M059J (cell line): ENCODE results near the gene TPRA1. TPM values are rescaled to one million over a fixed set of nuclear protein-coding genes. Genes with fewer than 3 reads are reported as not detected.
A peak's percentile ranks its signal among the peaks of the same experiment; 100 is the strongest.

Source experiments
- DNase-seq: peaks from one replicate; pipeline ENCODE4 v3.0.0-alpha.2; 2012; ENCODE audit warnings: low read depth
- total RNA-seq: library from RNA; depleted of rRNA; stranded (reverse); fragments of >200 nt; shearing (Covaris generic); gene quantifications from 2 replicates; pipeline ENCODE4 v1.2.3, GENCODE V29; 2014; rRNA removed

Gene TPRA1
- 56.6 and 60.1 TPM in 2 replicates for total RNA-seq

DNA sequence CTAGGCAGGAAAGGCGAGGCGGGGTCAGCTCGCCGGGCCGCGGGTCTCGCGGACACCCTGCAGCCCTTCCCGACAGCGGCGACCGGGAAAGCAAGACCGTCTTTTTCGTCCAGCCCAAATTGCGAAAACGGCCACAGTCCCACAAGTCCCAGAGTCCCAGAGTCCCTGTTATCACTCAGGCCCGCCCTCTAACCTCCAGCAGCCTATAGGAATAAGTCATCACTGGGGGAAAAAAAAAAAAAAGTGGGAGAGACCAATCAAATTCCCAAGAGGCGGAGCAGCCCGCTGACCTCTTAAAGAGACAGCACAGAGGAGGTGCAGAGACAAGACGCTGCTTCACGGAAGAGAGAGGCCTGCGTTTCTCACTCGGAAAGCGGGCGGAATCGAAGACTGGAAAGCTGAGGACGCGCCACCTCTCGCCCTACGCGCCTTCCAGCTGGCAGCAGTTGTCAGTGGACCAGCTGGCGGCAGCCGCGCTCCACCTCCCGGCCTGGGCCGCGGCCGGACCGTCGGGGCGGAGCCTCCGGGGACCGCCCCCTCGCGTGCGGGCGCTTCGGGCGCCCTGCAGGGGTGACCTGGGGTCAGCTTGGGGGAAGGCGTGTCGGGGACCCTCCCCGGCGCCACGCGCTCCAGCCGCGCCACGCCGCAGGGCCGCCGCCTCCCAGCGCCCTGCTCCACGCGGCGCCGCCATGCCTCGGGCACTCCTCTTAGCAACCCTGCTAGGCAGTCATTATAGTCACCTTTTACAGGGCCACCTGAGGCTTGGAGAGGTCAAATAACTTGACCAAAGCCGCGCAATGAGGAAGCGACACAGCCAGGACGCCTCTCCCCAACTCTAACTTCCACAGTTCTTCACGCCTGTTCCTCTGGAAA is at the start of gene TPRA1:
Gene TPRA1, minus strand, starts transcription at position 141 of the 873 bp plus-strand sequence. CDS start 10,587 bp downstream, outside the sequence.
- DNase-seq: peak; percentile 99

DNA sequence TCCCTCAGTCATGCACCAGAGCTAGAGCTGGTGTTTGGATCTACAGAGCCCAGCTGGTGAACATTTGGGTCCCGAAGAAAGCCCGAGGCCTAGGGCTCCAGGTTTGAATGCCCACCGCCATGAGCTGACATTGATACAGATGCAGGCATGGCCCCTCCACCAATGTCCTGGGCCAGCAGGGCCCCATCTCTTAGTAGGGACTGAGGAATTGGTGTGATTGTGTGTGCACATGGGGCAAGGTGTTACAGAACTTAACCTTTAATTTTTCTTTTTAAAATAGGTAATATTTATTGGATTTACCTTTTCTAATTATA is 49.5 kb upstream of the TPRA1 start:
- no peak for DNase-seq

DNA sequence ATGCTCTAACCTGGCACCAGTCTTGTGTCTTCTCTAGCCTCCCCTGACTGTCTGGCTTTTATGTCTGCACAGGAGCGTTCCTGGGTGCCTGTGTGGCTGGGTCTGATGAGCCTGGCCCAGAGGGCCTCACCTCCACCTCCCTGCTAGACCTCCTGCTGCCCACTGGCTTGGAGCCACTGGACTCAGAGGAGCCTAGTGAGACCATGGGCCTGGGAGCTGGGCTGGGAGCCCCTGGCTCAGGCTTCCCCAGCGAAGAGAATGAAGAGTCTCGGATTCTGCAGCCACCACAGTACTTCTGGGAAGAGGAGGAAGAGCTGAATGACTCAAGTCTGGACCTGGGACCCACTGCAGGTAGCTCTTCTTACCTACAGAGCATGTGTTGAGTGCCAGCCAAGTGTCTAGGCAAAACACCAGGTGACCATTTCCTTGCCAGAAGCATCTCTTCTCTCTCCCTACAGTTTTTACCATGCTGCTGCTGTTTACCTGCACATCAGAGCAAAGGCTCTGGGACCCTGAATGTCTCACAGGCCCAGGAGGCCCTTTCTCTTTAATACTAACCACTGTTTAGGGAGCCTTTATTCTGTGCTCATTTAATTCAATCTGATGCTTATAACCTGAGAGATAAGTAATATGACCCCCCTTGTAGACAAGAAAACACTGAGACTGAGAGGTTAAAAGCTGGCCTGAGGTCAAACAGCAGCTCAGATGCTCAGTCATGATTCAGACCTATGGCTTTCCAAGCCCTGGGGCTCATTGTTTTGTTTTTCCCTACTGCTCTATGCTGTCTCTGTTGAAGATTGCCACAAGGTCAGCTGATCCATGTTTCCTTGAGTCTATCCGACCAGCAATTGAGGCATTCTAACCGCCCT is 48.9 kb upstream of the TPRA1 start:
- peak; percentile 98 for DNase-seq

DNA sequence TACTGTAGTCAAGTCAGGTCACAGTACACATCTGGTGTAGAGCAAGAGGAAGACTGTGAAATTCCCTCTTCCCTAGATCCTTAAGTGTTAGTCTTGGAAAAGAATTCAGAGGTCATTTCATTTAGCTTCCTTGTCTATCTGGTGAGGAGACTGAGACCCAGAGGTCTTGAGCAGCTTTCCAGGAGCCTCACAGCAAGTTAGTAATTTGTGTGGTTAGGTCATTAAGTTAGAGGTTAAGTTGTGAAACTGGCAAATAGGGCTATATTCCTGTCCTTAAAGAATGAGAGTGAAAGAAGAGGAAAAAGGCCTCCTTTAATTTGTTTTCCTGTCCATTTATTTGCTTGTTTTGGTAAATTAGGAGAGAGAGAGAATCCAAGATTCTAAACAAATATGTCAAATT is 47.4 kb upstream of the TPRA1 start:
- peak; percentile 45 for DNase-seq

DNA sequence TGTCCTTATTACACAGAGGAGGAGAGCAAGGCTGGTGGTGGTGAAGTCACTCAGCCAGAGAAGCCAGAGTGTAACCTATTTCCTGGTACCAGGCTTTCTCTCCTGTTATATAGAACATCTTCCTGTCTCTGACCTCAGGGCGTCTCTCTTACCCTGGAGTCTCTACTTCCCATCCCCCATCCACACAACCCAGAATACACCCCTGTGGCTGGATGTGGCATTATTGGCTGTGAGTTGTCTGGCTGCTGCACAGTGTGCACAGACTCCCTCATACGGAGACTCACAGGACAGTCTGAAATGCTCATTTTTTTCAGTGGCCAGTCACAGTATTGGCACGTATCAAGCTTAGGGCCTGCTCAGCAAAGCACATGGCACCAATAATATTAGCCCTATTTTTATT is 47.0 kb upstream of the TPRA1 start:
- peak; percentile 65 for DNase-seq

DNA sequence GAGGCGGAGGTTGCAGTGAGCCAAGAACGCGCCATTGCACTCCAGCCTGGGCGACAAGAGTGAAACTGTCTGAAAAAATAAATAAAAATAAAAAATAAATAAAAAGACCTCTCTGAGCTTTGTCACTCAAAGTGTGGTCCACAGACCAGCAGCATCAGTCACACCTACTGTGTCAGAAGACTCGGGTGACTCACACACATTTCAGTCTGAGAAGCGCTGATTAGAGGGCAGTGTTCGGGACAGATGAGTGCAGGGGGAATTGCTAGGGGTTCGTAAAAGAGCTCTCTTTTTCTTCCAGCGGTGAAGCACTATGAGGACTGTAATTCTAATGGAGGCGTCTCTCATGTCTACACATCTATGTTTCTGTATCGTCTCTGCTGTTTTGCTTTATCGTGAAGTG is 44.1 kb upstream of the TPRA1 start:
- DNase-seq: peak; percentile 32

DNA sequence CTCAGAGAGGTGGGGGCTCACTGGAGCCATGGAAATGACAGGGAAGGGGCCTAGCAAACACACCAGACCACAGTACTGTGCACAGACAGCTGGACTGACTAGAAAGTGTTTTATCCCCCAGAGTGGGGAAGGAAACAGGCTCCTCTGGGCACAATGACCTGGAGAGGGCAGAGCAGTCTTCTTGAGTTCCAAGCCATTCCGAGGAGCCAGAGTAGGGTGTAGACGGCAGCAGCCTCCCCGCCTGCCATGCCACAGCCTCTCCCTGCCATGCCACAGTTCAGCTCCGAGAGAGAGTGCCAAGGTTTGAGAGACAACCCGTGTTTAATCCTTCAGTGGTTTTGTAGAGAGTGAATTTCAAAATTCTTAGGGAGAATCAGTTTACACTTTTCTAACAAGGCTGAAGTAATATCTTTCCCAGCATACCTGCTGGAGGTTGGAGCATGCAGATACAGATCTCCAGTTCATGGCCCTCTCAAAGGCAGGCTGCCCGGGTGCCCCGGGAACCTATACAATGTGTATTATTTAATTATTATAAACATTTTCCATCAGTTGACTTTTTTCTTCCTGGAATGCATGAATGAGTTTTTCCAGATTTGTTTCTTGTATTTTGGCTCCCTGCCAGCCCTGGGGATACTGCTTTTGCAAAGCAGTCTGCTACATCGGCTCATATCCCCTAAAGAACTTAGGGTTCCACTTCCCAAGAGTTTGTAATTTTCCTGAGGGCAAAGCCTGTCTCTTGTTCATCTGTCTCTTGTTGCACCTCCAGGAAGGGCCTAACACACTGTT is 41.7 kb upstream of the TPRA1 start:
- DNase-seq: no peak

DNA sequence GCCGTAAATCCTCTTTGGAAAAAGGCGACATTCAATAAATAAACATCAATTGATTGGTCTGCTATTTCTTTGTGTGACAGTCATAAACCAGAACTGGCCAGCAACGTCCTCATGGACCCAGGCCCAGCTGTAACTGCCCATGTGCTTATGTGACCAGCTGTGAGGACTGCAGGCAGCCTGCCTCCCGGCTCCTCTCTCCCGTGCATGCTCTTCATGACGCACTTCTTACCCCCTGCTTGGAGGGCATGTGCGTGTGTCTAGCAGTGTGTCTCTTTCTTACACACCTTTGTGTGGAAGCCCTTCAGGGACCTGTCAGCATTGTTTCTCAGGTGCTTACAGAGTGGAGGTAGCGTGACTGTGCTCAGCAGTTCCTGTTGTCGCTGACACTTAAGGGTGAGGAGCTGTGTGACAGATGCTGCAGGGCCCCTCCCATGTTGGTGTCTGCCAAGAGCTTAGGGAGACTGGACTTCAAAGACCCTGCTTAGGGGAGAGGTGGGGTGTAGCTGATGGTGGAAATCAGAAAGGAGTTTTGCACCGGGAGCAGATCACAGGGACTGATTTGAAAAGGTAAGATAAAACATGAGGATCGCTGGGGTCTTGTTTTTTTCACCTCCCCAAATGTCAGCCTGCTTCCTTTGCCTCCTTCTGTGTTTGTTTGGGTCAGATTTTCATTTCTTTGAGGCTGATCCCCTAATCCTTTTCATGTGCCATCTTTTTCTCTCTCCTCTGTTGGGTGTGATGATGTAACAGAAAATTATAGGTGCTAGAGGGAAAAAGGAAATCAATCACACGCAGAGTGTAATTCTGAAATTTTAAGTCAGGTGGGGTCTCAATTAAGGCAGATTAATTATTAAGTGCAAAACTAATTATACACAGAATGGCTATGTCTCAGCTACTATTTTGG is 40.5 kb upstream of the TPRA1 start:
- no peak for DNase-seq

DNA sequence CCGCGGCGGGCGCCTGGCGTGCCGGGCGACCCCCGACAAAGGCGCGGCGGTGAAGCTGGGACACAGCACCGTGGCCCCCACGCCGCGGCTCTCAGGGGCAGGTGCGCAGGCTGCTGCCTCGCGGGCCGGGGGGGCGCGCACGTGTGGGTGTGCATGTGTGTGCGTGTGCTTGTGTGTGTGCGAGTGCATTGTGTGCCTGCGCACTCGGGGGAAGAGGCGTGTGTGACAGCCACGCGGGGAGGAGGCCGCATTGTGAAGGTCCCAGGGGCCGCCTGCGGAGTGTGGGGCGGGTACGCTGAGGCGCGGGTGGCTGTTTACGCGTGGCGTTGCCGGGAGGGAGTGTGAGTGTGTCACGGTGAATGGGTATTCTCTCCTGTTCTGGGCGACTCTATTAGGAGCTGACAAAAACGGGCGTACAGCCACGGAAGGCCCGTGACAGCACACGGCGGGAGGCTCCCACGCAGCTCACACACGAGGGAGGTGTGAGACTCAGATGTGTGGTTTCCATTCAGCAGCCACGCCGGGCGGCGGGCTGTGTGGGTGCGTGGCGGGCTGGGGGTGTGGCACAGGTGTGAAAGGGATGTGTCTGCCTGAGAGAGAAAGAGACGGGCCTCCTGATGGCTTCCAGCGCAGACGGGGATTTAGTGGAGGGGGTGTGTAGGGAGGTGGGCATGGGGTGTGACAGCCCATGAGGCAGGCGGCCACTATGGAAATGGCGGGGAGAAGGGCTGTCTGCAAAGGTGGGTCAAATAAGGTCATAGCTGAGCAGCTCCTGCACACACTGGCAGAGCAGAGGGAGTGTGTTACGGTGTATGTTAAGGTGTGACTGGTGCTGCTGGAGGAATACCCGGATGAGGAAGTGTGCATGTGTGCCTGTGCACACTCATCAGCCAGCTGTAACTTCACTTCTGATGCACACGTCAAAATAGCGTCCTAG is 39.2 kb upstream of the TPRA1 start:
- DNase-seq: no peak

DNA sequence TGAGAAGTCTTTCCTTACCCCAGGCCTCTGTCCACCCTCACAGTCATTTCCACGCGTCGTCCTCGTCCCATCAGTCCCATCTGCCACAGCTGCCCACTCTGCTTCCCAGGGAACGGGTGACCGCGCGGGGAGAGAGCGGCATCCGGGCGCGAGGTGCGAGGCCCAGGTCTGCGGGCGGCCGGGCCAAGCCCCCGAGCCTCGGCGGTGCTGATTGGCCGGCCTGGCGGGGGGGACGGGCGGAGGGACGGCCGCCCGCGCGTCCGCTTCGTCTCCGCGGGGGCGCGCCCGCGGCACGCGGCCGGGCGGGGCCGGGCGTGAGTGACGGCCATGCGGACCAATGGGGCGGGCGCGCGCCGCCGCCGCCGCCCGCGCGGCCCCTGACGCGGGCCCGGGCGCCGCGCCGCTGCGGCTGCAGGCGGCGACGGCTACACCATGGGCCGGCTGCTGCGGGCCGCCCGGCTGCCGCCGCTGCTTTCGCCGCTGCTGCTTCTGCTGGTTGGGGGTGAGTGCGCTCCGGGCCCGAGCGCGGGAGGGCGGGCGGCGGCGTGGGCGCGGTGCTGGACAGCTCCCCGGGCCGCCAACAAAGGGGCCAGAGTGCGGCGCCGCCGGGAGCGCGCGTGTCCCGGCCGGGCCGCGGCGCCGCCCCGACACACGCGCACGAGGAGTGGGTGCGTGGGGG is 38.4 kb upstream of the TPRA1 start, which contains the start of gene PODXL2:
Gene PODXL2, plus strand, starts transcription at position 398 of the 679 bp plus-strand sequence. Its CDS starts 35 bp downstream, at position 433.
- DNase-seq: peak; percentile 53

DNA sequence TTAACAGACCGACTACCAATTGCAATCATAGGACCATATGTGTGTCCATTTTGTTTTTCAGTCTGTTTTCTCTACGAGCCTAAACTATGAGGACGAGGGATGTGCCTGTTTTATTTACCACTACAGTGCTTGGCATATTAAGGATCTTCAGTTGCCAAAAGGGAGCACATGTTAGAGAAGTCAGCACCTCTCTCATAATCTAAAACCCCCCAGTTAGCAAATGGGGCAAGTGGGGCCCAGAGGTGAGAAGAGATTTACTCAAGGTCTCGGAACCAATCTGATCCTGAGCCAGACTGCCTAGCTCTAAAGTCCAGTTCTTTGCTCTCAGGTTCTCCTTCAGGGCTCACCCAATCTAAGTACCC is 37.9 kb upstream of the TPRA1 start:
- no peak for DNase-seq

DNA sequence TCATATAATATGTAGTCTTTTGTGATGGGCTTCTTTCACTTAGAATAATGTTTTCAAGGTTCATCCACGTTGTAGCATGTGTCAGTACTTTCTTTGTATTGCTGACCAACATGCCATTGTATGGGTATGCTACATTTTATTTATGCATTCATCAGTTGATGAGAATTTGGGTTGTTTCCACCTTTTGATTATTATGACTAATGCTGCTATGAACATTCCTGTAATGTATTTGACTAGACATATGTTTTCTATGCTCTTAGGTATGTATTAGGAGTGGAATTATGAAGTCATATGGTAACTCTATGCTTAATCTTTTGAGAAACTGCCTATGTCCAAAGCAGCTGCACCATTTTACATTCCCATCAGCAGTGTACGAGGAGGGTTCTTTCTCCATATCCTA is 35.3 kb upstream of the TPRA1 start:
- no peak for DNase-seq

DNA sequence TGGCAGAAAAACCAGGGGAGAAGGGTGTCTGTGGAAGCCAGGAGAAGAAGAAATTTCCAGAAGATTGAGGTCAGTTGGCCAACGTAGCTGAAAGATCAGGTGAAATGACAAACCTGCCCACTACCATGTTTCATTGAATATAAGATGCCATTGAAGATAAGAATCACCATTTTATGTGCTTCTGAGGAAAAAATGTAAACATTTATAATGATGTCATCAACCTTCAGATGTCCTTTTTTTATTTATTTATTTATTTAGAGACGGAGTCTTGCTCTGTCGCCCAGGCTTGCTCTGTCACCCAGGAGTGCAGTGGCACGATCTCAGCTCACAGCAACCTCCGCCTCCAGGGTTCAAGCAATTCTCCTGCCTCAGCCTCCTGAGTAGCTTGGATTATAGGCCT is 33.5 kb upstream of the TPRA1 start:
- DNase-seq: no peak

DNA sequence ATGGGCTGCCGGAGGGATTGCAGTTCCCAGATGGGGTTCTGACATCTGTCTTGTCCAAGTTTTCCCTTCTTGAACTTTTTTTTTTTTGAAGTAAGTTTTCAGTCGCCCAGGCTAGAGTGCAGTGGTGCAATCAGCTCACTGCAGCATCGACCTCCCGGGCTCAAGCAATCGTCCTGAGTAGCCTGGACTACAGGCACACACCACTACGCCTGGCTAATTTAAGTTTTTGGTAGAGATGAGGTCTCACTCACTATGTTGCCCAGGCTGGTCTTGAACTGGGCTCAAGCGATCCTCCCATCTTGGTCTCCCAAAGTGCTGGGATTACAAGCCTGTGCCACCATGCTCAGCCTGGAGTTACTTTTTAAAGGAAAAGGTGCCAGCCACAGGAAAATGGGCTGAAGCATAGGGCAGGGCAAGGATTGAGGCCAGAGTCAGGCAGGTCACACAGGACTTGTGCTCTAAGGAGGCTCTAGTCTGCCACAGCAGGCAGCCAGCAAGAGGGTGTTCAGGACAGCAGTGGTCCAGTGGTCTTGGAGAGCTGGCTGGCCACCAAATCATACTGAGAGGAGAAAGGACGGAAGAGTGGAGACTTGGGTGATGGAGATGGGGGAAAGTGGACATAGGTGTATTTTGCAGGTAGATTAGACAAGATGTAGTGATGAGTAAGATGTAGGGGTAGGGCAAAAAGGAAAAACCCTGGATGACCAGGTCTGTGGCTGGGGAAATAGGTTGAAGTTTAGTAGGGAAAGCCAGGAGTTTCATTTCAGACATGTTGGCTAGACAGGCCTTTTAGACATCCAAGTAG is 32.4 kb upstream of the TPRA1 start:
- no peak for DNase-seq

DNA sequence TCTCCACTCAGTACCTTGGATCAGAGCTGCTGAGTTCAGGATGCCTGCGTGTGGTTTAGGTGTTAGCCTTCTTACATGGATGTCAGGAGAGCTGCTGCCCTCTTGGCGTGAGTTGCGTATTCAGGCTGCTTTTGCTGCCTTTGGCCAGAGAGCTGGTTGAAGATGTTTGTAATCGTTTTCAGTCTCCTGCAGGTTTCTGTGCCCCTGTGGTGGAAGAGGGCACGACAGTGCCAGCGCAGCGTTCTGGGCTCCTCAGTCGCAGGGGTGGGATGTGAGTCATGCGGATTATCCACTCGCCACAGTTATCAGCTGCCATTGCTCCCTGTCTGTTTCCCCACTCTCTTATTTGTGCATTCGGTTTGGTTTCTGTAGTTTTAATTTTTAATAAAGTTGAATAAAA is 31.5 kb upstream of the TPRA1 start:
- DNase-seq: no peak

DNA sequence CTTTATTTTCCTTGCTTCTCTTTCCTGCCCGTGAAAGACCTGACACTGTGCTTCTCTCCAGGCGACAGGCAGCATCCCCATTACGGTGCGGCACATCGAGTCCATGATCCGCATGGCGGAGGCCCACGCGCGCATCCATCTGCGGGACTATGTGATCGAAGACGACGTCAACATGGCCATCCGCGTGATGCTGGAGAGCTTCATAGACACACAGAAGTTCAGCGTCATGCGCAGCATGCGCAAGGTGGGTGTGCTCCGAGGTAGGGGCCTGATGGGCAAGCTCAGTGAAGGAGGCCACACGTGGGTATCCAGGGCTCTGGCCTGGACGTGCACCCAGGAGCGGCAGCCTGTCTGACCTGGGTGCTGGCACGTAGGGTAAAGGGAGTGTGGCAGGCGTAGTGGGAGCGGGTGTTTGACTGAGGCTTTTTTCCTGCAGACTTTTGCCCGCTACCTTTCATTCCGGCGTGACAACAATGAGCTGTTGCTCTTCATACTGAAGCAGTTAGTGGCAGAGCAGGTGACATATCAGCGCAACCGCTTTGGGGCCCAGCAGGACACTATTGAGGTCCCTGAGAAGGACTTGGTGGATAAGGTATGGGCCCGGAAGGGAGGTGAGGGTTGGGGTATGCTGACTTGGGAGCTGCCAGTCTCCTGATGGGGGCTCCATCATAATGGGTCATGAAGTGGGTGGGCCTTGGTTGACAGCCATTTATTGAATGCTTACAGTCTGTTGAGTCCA is 30.3 kb upstream of the TPRA1 start:
- DNase-seq: no peak

DNA sequence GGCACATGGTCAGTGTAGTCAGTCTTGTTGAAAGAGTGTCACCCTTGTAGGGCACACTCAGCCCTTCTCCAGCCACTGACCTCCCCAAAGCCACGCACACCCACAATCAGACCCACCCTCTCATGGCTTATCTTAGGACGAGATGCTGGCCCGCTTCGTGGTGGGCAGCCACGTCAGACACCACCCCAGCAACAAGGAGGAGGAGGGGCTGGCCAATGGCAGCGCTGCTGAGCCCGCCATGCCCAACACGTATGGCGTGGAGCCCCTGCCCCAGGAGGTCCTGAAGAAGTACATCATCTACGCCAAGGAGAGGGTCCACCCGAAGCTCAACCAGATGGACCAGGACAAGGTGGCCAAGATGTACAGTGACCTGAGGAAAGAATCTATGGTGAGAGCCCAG is 28.4 kb upstream of the TPRA1 start:
- DNase-seq: no peak
